Measurements from ENCODE around the gene BRD2. TPM values are rescaled to one million over a fixed set of nuclear protein-coding genes. Genes with fewer than 3 reads are reported as not detected.

BRD2 gene
- total and polyA plus RNA-seq, 5 donors from 2014 or later, result 43.9 to 425 (median 55.8) TPM

DNA sequence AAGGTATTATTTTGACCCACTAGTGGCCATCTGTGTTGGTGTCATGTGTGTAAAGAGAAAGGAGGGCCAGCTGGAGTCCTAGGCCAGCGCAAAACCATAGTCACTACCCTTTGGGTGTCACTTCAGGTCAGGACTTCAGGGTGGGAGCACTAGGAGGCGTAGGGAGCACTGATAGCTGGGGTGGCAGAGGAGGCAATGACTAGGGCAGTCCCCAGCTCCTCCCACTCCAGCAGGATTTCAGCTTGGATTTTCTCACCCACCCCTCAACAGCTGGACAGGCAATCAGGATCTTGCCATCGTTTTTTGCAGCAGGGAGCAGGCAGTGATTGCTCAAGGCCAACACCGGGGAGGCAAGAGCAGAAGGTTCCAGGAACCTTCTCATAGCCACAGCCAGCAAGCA, 45.2 kb downstream of the BRD2 start:
- H3K27me3 Mint-ChIP-seq, result peaks cover 18% of the 10 kb centered on the region

DNA sequence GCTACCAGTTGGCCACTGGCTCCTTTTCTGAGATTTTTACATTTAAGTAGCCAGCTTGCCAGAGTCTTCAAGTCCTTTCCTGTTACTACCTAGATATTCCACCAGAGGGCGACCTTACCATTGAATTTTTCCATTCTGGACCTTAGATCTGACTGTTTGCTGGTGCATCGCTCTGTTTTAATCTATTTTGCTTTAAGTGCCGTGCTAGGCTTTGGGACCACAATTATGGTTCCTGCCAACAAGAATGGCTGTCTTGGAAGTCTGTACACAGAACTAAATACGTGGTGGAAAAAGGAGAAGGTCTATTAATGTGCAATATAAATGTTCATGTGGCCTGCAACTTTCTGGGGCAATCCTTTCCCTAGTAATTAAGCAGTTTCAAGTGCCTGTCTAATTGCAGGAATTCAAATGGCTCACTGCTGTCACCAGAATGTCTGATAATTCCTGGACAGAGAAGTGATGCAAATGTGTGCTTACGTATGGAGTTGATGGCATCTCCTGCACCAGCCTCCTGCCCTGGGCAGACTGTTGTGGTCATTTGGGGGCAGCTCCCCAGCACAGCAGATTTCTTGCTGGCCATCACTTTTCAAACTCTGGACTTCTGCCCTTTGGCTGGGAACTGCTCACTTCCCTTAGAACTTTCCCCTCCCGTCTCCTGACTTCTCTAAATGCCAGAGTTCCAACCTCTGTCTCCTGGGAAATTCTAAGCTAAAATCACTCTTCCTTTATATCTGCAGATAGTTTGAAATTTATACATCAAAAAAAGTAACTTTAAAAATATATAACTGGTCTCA, 46.6 kb downstream of the BRD2 start:
- Histone ChIP-seq H3K4me1 (ENCODE audit: control insufficient read depth, insufficient read depth, low read length, poor library complexity, severe bottlenecking) (peaks cover 12% of the 10 kb centered on the region), H3K27ac (ENCODE audit: insufficient read depth, low read length, poor library complexity, severe bottlenecking) (no peak overlapping the region), H3K4me3 (ENCODE audit: low read depth, low read length) (no peak overlapping the region), H3K9me3 (ENCODE audit: control insufficient read depth in 2 of 2, low read length in 2 of 2) (no peaks in the 10 kb centered on the region), H3K36me3 (ENCODE audit: control insufficient read depth, insufficient read depth, low read length) (no peaks in the 10 kb centered on the region), H3K27me3 (ENCODE audit: control insufficient read depth, insufficient read depth, low read length) (peaks cover 5% of the 10 kb centered on the region)
- DNase-seq (peak; percentile 48 to 90 (median 77)), ATAC-seq (ENCODE audit: low read depth in 2 of 2) (peak; percentile 66 to 67)
- no peaks in the 10 kb centered on the region for H3K9me3 Mint-ChIP-seq
- H3K4me1 Mint-ChIP-seq, result peaks cover 11 to 30% (median 18%) of the 10 kb centered on the region in 4 donors
- H3K36me3 Mint-ChIP-seq, result no peaks in the 10 kb centered on the region
- H3K27ac Mint-ChIP-seq, result no peak overlapping the region
- H3K27me3 Mint-ChIP-seq, result peaks cover 9% of the 10 kb centered on the region
- peak overlapping the region in 1 of 4 donors; percentile 0 for H3K4me3 Mint-ChIP-seq

More for the DNA sequence above, 45.2 kb downstream of the BRD2 start:
- Histone ChIP-seq H3K4me1 (ENCODE audit: control insufficient read depth, insufficient read depth, low read length, poor library complexity, severe bottlenecking) (peaks cover 18% of the 10 kb centered on the region), H3K27ac (ENCODE audit: insufficient read depth, low read length, poor library complexity, severe bottlenecking) (no peak overlapping the region), H3K4me3 (ENCODE audit: low read depth, low read length) (no peak overlapping the region), H3K36me3 (ENCODE audit: control insufficient read depth, insufficient read depth, low read length) (no peaks in the 10 kb centered on the region), H3K9me3 (ENCODE audit: control insufficient read depth in 2 of 2, low read length in 2 of 2) (no peaks in the 10 kb centered on the region), H3K27me3 (ENCODE audit: control insufficient read depth, insufficient read depth, low read length) (peaks cover 5% of the 10 kb centered on the region)
- no peaks in the 10 kb centered on the region for H3K9me3 Mint-ChIP-seq
- H3K36me3 Mint-ChIP-seq, result no peaks in the 10 kb centered on the region
- H3K4me3 Mint-ChIP-seq, result no peak overlapping the region
- H3K4me1 Mint-ChIP-seq, result peaks cover 5 to 27% (median 17%) of the 10 kb centered on the region in 4 donors
- ATAC-seq (ENCODE audit: low read depth in 2 of 2) (no peak), DNase-seq (no peak)
- peak overlapping the region in 1 of 3 donors; percentile 72 for H3K27ac Mint-ChIP-seq

DNA sequence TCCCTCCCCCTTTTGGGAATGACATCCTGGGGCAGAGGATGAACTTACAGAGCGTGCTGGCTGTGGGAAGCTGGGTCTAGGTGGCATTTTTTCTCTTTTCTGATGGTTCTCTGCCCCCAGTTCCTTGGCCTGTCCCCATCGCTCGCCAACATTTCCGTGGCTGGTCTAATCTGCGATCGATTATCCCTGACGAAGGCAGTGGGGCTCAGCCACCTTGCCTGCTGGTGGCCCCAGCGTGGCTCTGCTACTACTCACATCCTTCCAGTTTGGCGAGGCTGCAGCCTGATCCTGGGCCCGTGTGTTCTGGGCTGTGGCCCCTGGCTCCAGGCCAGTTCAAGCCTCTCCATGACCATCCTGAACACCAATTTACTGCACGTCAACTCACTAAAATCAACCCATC, 47.4 kb downstream of the BRD2 start:
- peaks cover 5% of the 10 kb centered on the region for H3K27me3 ChIP-seq (ENCODE audit: control insufficient read depth, insufficient read depth, low read length)
- ATAC-seq (ENCODE audit: low read depth in 2 of 2), result no peak
- H3K4me3 ChIP-seq (ENCODE audit: low read depth, low read length), result no peak overlapping the region
- no peaks in the 10 kb centered on the region for H3K36me3 Mint-ChIP-seq
- no peaks in the 10 kb centered on the region for H3K36me3 ChIP-seq (ENCODE audit: control insufficient read depth, insufficient read depth, low read length)
- H3K9me3 Mint-ChIP-seq, result no peaks in the 10 kb centered on the region
- H3K27ac ChIP-seq (ENCODE audit: insufficient read depth, low read length, poor library complexity, severe bottlenecking), result no peak overlapping the region
- H3K9me3 ChIP-seq (ENCODE audit: control insufficient read depth in 2 of 2, low read length in 2 of 2), result no peaks in the 10 kb centered on the region
- no peak for DNase-seq
- H3K4me3 Mint-ChIP-seq, result no peak overlapping the region
- peaks cover 9% of the 10 kb centered on the region for H3K27me3 Mint-ChIP-seq
- H3K4me1 ChIP-seq (ENCODE audit: control insufficient read depth, insufficient read depth, low read length, poor library complexity, severe bottlenecking), result peaks cover 11% of the 10 kb centered on the region
- H3K27ac Mint-ChIP-seq, result no peak overlapping the region
- H3K4me1 Mint-ChIP-seq, result peaks cover 11 to 35% (median 19%) of the 10 kb centered on the region in 4 donors

- H3K27ac Mint-ChIP-seq, result no peak overlapping the region
- no peaks in the 10 kb centered on the region for H3K9me3 Mint-ChIP-seq
- Histone ChIP-seq H3K4me3 (ENCODE audit: low read depth, low read length) (no peak overlapping the region), H3K27me3 (ENCODE audit: control insufficient read depth, insufficient read depth, low read length) (peaks cover 5% of the 10 kb centered on the region), H3K4me1 (ENCODE audit: control insufficient read depth, insufficient read depth, low read length, poor library complexity, severe bottlenecking) (peaks cover 11% of the 10 kb centered on the region), H3K27ac (ENCODE audit: insufficient read depth, low read length, poor library complexity, severe bottlenecking) (no peak overlapping the region), H3K36me3 (ENCODE audit: control insufficient read depth, insufficient read depth, low read length) (no peaks in the 10 kb centered on the region), H3K9me3 (ENCODE audit: control insufficient read depth in 2 of 2, low read length in 2 of 2) (no peaks in the 10 kb centered on the region)
- no peak overlapping the region for H3K4me3 Mint-ChIP-seq
- no peaks in the 10 kb centered on the region for H3K36me3 Mint-ChIP-seq
- peaks cover 11 to 35% (median 19%) of the 10 kb centered on the region in 4 donors for H3K4me1 Mint-ChIP-seq
- H3K27me3 Mint-ChIP-seq, result peaks cover 9% of the 10 kb centered on the region
- ATAC-seq (ENCODE audit: low read depth in 2 of 2), result no peak
- DNase-seq, result no peak
These were observed 48.6 kb downstream of the BRD2 start for GRCh38 chr6:33017018-33017417.

DNA sequence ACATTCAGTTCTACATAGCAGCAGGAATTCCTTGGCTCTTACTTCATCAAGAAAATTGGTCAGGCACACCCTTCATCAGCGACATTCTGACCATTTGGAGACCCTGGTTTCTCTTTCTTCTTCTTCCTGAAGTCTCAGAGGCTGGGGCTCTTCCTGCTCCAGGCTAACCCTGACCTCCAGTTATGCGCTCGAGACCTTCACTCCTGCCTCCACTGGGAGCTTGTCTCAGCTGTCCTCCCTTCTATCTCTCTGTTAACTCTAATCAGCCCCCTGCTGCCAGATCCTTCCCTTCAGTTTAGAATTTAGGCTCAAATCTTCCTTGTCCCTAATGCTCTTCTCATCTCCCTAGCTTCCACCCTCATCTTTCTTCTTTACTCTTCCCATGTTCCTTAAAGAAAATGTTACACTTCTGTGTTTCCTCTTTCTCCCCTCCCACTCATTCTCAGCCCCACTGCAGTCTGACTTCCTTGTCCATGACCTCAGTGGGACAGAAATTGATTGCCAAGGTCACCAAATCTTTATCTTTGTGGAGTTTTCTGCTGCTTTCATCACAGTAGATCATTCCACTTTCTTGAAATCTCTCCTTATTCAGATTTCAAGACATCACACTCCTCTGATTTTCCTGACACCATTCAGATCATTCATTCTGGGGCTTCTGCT, 49.4 kb downstream of the BRD2 start:
- Histone ChIP-seq H3K9me3 (ENCODE audit: control insufficient read depth in 2 of 2, low read length in 2 of 2) (no peaks in the 10 kb centered on the region), H3K4me3 (ENCODE audit: low read depth, low read length) (no peak overlapping the region), H3K36me3 (ENCODE audit: control insufficient read depth, insufficient read depth, low read length) (no peaks in the 10 kb centered on the region), H3K4me1 (ENCODE audit: control insufficient read depth, insufficient read depth, low read length, poor library complexity, severe bottlenecking) (peaks cover 11% of the 10 kb centered on the region), H3K27me3 (ENCODE audit: control insufficient read depth, insufficient read depth, low read length) (peaks cover 5% of the 10 kb centered on the region), H3K27ac (ENCODE audit: insufficient read depth, low read length, poor library complexity, severe bottlenecking) (no peak overlapping the region)
- Mint-ChIP-seq H3K9me3 (no peaks in the 10 kb centered on the region), H3K4me3 (no peak overlapping the region), H3K27ac (peak overlapping the region in 2 of 3 donors; percentile 16 to 34), H3K4me1 (peaks cover 11 to 35% (median 19%) of the 10 kb centered on the region in 4 donors), H3K36me3 (no peaks in the 10 kb centered on the region), H3K27me3 (peaks cover 9% of the 10 kb centered on the region)
- no peak for ATAC-seq (ENCODE audit: low read depth in 2 of 2)
- DNase-seq, result no peak

DNA sequence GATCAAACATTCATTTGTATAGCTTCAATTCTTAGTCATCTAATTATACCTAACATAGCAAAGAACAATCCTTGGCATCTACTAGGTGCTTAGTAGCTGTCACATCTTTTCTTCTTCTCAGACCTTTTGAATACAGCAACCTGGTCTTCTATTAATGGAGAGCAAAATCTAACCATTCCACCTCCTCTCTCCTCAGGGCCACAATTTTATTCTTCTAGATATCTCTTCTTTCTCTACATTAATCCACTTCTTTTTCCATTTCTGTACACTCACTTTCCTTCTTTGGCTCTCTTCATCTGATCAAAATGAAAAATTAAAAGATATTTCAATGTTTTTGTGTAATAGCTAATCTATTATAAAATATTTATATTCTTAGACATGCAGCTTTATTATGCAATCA, 50.0 kb downstream of the BRD2 start:
- H3K9me3 ChIP-seq (ENCODE audit: control insufficient read depth in 2 of 2, low read length in 2 of 2), result no peaks in the 10 kb centered on the region
- H3K27me3 Mint-ChIP-seq, result peaks cover 7% of the 10 kb centered on the region
- H3K4me3 ChIP-seq (ENCODE audit: low read depth, low read length), result peak overlapping the region; percentile 69
- no peak overlapping the region for H3K27ac ChIP-seq (ENCODE audit: insufficient read depth, low read length, poor library complexity, severe bottlenecking)
- H3K4me1 ChIP-seq (ENCODE audit: control insufficient read depth, insufficient read depth, low read length, poor library complexity, severe bottlenecking), result peaks cover 11% of the 10 kb centered on the region
- H3K9me3 Mint-ChIP-seq, result no peaks in the 10 kb centered on the region
- peaks cover 11 to 35% (median 19%) of the 10 kb centered on the region in 4 donors for H3K4me1 Mint-ChIP-seq
- peak overlapping the region in 2 of 3 donors; percentile 16 to 34 for H3K27ac Mint-ChIP-seq
- H3K36me3 Mint-ChIP-seq, result no peaks in the 10 kb centered on the region
- no peak for ATAC-seq (ENCODE audit: low read depth in 2 of 2)
- no peak for DNase-seq
- H3K27me3 ChIP-seq (ENCODE audit: control insufficient read depth, insufficient read depth, low read length), result peaks cover 5% of the 10 kb centered on the region
- peak overlapping the region in 1 of 4 donors; percentile 3 for H3K4me3 Mint-ChIP-seq
- no peaks in the 10 kb centered on the region for H3K36me3 ChIP-seq (ENCODE audit: control insufficient read depth, insufficient read depth, low read length)

- ATAC-seq (ENCODE audit: low read depth in 2 of 2), result peak; percentile 68 to 81
- no peaks in the 10 kb centered on the region for H3K36me3 Mint-ChIP-seq
- H3K27me3 Mint-ChIP-seq, result peaks cover 5% of the 10 kb centered on the region
- peaks cover 11% of the 10 kb centered on the region for H3K4me1 ChIP-seq (ENCODE audit: control insufficient read depth, insufficient read depth, low read length, poor library complexity, severe bottlenecking)
- H3K27ac ChIP-seq (ENCODE audit: insufficient read depth, low read length, poor library complexity, severe bottlenecking), result no peak overlapping the region
- no peaks in the 10 kb centered on the region for H3K36me3 ChIP-seq (ENCODE audit: control insufficient read depth, insufficient read depth, low read length)
- peaks cover under 1% of the 10 kb centered on the region for H3K27me3 ChIP-seq (ENCODE audit: control insufficient read depth, insufficient read depth, low read length)
- no peaks in the 10 kb centered on the region for H3K9me3 ChIP-seq (ENCODE audit: control insufficient read depth in 2 of 2, low read length in 2 of 2)
- H3K4me3 ChIP-seq (ENCODE audit: low read depth, low read length), result peak overlapping the region; percentile 69
- H3K9me3 Mint-ChIP-seq, result no peaks in the 10 kb centered on the region
- H3K27ac Mint-ChIP-seq, result peak overlapping the region in 2 of 3 donors; percentile 68 to 89
- H3K4me3 Mint-ChIP-seq, result peak overlapping the region in 3 of 4 donors; percentile 34 to 88 (median 83)
- DNase-seq, result no peak
- H3K4me1 Mint-ChIP-seq, result peaks cover 11 to 35% (median 19%) of the 10 kb centered on the region in 4 donors
These were observed 50.5 kb downstream of the BRD2 start for GRCh38 chr6:33018904-33019303.

All from CD4-positive, CD25-positive, alpha-beta regulatory T cell (primary cell).